ENCODE measurements around the gene VWA8.
"Not testable (repeated sequence)": the region's sequence is repeated elsewhere in the genome, so short reads cannot be mapped to it uniquely, and the experiment has no call there.

VWA8 gene

DNA sequence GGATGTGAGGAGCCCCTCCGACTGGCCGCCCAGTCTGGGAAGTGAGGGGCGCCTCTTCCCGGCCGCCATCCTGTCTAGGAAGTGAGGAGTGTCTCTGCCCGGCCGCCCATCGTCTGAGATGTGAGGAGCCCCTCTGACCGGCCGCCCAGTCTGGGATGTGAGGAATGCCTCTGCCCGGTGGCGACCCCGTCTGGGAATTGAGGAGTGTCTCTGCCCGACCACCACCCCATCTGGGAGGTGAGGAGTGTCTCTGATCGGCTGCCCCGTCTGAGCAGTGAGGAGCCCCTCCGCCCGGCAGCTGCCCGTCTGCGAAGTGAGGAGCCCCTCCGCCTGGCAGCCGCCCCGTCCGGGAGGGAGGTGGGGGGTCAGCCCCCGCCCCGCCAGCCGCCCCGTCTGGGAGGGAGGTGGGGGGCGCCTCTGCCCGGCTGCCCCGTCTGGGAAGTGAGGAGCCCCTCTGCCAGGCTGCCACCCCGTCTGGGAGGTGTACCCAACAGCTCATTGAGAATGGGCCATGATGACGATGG lies 389.0 kb downstream of the VWA8 start:
- DNase-seq: not testable (repeated sequence)

DNA sequence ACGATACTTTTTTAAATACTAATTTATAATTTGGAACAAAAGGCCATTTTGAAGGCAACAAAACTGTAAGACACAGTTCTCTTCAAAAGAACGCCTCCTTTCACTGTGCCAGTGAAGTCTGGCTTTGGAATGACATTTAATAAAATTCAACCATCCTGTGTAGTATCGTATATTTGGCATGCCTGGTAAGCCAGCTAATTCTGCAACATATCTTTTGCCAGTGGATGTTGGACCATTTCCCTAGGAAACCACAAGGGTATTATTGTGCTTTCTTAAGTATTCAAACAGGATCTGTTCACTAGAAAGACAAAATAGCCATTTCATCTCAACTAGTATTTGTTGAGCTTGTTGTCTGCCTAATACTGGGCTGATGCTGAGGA lies 391.9 kb downstream of the VWA8 start:
- no peak for DNase-seq

DNA sequence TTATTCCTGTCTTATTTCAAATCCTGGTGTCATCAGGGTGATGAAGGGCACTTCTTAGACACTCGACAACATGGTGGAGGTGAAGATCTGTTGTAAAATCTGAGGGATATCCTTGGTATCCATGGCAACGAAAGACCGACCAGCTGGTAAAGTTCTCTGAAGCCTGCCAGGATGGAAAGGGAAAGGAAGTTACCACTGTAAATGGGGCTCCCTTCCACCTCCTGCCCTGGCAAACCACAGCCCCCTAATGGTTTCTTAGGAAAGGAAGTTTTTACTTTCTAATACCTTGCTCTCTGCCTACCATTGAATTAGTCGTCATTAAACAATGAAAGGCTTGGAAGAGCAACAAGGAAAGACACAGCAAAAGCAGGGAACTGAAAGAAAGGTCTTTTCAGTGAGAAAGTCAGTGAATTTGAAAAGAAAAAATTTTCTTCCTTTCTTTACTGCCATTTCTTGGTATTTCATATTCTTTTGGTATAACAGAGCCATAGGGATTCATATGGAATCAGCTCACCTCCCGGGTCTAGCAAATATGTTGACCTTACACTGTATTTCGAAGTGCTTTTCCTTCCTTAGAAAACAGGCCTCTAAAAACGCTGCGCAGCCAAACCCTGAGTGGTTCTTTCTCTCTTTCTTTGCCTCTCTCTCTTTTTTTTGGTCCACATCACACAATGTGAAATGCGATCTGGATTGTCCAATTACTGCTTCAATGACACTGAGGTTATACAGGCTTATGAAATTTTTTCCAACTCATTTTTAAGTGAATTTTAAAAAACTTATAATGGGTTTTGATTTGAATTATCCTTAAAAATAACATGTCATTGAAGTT lies 392.6 kb downstream of the VWA8 start:
- DNase-seq: no peak

DNA sequence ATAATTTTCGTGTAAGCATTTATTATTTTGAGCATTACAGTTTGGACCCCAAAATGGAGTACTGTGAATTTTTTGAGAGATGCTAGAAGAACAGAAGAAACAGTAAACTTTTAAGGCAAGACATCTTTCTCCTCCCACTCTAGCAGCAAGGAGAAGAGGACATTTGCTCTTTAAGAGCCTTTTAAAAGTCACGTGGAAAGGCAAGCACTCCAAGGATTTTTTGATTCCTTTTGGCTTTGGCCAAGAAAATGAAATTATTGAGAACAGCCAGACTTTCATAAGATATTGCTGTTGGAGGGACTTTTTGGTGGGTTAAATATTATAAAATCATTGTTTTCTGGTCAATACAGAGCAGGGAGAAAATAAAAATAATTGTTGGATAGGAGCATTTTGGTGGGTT lies 393.5 kb downstream of the VWA8 start:
- no peak for DNase-seq

DNA sequence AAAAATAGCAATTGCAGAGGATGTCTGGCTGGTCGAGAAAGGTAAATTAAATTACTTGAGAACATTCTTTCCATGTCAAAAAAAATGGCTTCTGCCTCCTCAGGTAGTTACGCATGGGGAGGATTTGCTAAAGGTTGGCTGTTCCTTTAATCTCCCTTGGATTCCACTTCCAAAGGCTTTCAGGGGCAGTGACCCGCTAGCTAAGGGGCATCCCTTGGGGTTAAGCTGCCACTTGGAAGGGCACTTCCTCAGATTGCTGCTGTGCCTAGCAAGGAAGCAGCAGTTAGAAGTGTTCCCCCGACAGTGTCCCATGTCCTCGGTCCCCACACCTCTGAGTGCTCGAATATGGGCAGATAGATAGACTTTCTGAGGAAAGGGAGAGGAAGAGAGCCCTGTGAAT lies 395.1 kb downstream of the VWA8 start:
- DNase-seq: no peak

DNA sequence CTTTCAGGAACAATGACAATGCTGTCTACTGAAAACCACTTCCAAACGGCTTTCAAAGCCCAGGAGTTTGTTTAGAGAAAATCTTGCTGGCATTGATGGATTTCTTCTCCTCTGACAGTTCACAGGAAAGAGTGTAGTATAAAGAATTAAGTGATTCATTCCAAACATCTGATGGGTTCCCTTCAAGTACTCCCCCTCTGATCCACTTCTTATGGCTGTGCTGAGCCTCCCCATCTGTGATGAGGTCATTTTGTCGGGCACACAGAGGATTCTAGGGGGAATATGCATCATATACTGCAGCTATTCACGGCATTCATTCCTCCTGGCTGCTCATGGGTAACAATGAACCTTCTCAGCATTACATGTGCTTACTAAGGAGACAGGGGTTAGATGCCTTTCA lies 395.7 kb downstream of the VWA8 start:
- no peak for DNase-seq

DNA sequence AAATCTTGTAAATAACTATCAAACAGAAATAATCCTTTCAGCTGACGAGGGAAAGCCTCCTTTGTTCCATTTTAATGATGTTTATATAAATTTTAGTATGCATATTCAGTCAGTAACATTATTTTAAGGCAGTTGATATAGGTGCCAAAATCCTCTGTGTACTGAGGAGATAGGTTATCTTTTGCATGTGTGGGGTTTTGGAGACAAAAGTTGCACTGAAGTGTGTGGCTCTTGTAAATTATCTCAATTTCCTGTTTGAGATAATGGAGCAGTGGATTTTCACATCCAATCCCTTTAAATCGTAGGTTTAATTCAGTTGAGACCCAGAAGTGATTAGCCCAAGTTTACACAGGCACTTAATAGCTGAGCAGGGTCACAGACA lies 396.9 kb downstream of the VWA8 start:
- no peak for DNase-seq

DNA sequence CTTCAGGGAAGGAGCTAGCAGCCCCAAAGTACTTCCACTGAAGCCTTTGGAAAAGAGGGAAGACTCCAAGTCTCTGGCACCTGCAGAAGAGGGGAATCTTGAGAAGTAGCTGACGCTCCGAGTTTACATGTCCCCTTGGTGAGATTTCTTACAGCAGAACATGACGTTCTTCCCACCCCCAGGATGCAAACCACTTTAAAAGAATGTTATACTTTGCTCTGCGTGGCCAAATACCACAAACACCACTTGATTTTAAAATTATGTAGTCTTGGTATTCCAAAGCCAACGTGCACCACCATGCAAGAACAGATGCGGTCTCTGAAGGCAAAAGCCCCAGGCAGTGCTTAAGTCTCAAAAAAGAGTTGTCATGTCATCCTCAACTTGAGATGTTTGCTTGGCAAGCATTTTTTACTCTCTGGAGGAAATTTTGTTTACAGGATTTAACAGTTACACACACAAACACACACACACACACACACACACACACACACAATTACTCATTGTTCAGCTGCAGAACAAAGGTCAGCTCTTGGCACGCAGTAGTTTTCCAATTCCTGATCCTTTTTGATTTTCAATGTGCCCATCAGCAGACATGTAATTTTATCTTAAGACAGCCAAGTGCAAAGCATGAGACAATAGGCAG lies 397.4 kb downstream of the VWA8 start:
- DNase-seq: no peak

DNA sequence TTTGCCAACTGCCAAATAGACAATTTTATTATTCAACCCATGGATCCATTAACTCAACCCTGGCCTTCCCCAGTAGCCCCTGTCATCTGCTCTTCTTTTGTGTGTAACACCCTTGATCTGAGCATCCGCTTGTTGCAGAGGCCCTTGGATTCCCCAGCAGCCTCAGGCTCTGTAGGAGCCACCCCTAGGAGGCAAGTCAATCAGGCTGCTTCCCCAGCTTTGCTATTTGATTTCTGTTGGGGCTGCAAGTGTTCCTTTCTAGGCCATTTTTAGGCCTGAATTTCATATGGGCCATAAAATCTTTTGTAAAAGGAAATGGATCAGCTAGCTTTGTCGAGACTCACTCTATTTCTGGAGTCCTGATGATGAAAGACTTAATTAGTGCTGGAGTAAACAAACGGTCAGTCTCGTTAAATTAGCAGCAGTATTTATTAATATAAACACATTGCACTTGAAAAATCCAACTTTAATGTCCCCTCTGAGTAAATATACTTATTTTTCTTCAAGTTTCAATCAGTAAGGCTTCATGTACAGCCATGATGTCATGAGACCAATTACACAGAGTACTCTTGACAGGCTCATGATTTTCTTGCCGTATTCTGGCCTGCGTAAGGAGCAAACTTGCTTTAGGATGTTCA lies 398.2 kb downstream of the VWA8 start:
- no peak for DNase-seq

DNA sequence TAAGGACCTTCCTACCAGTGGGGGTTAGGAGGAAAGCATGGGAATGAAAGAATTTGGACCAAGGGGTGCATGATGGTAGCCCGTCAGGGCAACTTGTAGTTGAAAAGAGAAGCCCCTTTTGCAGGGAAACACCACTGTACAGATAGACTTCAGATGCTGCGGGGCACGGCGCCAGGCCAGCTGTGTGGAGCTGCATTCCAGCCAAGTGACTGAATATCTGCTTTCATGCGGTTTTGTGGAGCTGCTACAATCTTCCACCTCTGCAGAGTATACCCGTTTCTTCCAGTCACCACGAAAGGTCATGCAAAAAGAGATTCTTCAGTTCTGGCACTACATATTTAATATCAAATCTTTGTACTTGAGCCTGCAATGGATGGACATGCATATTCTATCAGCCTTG lies 398.8 kb downstream of the VWA8 start:
- DNase-seq: no peak

DNA sequence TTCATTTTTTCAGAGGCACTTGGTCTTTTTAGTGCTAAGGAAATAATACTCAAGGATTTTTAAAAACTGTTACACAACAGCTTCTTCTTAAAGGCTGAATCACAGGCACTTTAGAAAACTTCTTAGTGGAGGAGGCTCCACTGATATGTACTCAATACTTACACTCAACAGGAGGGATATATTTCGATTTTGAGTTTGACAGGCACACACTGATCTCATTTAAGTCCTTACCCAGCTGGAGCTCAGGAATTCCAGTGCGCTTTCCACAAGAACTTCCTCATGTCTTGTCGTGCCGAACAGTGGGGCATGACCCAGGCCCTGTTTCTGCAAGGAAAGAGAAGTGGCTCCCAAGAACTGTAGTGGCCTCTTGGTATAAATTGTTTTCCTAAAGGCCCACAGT lies 399.7 kb downstream of the VWA8 start:
- DNase-seq: no peak

DNA sequence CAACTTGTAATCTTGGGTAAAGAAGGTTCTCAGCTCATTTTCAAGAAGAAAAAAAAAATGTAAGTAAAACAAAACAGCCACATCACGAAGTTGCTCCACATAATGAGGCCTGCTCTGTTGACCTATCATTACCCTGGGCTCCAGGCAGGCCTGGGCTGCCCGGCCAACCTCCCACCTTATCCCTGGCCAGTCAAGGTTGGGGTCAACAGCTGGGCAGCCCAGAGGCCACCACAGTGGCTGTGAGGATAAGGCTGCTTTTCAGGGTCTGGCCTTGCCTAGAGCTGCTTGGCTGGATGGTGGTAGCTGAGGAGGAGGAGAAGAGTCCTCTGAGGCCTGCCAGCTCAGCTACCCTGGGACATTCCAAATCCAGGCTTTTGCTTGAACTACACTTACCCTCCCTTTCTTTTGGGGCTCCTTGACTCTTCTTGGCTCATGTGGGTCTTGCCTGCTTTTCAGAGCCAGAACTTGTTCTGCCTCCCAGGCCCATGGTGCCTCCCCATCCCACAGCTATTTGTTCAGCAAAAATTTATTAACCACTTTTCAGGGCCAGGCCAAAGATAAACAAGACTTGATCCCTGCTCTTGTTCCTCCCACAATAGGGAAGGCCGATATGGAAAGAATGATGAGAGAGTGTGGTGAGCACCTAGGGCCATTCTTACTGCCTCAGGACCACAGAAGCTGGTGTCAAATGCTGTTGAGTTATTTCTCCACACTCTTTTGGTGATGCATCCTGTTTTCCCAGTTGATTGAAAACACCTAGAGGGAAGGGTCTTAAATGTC lies 401.9 kb downstream of the VWA8 start:
- no peak for DNase-seq

DNA sequence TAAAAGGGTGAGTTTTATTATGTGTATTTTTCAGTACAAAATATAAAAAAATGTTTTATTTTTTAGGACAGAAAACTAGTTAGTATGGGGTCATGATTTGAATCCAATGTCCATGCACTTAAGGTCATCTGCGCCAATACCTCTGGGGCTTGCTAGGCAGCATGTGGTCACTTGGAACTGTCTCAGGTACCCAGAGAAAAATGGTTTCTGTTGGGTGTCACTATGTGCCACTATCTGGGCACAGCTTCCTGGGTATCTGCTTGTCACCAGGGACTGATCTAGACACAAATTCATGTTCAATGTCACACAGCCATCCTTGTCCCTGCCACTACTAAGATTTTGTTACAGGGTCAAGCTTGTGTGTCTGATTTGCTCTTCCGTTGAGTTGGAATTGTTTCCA lies 403.2 kb downstream of the VWA8 start:
- DNase-seq: no peak

DNA sequence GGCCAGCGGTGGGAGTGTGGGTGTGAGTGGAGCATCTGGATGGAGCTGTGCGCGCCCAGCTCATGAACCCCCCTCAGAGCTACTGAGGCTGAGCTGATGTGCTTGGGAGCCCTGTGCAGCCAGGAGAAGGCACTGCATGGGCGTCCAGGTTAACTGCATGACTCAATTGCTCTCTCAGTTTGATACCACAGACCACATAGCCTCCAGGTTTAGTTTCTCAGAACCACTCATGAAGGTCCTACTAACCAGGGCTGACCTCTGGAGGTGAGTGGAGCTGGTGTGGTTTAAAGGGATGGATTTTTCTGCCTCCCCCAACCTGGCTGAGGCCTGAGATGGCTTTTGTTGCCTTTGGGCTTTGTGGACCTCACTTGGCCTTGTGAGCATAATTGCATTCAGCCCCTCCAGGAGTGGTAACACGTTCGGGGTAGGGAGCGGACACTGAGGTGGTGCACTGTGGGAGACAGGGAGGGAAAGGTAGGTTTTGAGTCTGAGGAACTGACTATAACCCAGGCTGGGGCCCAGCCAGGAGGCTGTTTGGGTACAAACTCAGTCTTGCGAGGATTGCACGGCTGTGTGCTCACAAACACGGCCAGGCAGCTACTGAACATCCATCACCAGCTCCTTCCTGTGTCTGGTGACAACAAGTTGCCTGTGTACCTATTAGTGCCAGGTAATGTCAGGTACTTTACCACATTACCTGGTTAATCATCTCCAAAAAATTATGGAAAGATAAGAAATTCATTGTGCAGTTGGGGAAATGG lies 406.1 kb downstream of the VWA8 start:
- no peak for DNase-seq

DNA sequence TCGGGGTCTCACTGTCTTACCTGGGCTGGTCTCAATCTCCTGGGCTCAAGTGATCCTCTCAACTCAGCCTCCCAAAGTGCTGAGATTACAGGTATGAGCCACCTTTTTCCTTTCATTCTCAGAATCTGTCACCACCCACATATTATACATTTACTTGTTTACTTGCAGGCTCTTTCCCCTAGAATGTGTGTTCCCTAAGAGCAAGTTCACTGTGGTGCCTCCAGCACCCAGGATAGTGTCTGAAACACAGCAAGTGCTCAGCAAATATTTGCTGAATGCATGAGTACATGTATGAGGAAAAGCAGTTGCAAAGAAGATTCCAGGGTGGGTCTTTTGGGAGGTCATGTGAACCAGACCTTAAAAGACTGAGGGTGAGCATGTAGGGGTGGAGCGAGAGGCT lies 406.7 kb downstream of the VWA8 start:
- DNase-seq: no peak

DNA sequence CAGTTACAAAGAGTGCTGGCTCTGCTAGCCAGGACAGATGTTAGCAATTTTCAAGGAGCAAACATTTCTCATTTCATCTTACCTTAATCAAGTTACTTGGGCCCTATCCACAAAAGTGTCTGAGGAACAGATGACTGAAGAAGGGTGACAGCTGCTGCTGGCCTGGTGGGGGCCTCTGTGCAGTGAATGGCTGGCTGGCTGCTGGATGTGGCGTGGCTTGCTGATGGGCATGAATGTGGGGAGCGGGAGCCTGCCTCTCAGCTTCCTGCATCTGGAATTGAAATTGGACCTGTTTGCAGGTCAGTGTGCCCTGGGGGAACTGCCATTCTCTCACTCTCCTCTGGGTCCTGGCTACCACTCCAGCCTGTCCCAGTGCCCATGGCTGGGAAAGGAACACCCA lies 408.9 kb downstream of the VWA8 start:
- no peak for DNase-seq

DNA sequence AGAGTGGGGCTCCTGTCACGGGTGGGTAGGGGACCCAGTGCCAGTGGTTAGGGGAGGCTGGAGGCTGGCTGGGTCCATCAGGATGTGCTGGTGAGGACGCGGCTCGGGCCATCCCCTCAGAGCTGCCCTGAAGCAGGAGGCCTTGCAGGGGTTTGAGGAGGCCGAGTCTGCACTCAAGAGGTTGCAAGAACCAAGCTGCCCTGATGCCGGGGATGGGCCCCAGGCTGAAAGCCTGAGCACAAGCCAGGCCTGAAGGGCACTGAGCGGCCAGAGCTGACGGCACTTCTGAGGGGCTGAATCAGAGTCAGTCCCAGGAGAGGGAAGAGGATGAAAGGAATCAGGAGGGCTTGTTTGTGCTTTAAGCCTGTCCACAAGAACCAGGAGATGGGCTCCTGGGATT lies 410.6 kb downstream of the VWA8 start:
- no peak for DNase-seq

DNA sequence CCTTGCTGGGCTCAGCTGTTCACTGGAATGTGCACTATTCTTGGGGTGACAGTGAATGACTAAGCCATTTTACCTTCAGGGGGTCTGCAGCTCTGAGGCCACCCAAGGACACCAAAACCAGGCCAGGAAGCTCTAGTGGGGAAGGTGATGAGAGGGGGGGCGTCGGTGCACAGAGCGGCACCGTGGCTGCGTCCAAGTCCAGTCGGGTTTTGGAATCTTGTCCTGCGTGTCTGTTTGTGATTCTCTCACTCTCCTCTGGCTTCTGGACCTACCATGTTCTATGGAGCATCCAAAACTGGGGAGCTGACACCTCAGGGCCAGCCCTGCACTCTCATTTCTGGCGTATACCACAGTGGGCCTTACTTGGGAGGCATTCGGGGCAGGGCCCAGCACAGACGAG lies 411.4 kb downstream of the VWA8 start:
- no peak for DNase-seq

DNA sequence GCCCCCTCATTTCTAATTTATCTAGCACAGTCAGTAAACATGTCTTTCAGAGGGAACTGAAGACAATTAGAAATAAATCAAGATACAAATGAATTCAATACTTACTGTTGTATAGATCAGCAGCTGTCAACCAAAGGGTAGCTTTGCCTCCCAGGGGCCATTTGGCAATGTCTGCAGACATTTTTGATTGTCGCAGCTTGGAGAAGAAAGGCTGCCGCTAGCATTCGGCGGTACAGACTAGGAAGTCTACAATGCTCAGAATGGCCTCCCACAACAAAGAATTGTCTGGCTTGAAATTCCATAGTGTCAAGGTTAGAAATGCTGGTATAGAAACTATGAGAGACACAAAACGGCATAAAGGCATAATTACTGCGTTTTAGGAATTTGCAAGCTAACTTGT lies 412.0 kb downstream of the VWA8 start:
- no peak for DNase-seq

DNA sequence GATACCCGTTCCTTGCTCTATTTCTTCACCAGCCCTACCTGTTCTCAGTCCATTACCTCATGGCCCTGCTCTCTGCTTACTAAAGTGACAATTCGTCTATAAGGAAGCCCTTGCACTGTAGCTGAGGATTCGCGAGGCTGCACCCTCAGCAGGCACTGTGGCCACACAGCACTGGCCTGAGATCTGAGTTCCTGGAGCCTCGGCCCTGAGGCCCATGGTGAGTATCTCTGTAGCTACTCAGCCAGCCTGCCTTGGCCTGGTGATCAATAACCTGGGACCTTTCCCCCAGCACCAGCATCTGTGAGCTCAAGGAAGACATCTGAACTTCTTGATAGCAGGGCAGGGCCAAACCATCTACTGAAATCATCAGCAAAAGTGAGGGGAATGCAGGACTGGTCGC lies 412.9 kb downstream of the VWA8 start:
- no peak for DNase-seq

DNA sequence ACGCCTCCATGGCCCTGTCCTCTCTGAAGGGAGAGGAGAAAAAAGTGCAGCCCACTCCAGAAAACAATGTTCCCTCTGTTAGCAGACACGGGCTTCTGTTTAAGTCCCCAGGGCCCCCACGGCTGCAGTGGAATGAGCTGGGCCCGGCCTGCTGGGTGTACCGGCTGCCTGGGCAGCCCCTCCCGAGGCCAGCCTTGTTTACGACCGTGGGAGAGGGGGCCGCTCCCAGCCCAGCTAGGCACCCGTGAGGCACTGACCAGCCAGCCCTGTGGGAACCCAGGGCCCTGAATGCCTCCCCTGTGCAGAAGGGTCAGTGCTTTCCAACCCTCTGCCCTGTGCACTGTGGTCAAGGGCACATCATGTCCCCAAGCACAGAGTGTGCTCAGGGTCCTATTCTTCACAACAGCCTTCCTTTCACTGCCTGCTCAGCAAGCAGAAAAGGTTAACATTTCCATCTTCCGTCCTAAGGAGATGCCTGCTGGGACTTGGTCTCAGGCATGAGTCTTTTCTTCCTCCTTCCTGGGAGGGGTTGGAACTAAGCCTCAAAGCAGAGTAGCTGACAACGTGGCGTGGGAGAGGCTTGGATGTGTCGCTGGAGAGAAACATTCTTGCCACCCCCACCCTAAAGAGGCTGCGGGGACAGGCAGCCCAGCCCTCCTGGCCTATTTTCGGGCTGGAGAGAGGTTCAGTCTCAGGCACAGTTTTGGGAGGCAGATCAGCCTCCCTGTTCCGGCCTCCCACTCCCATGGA lies 413.5 kb downstream of the VWA8 start:
- no peak for DNase-seq

Data from NCI-H1436 treated with DMSO at 0.1 percent for 48 hours (cell line).